ENCODE results near the gene ARHGAP29.

DNA sequence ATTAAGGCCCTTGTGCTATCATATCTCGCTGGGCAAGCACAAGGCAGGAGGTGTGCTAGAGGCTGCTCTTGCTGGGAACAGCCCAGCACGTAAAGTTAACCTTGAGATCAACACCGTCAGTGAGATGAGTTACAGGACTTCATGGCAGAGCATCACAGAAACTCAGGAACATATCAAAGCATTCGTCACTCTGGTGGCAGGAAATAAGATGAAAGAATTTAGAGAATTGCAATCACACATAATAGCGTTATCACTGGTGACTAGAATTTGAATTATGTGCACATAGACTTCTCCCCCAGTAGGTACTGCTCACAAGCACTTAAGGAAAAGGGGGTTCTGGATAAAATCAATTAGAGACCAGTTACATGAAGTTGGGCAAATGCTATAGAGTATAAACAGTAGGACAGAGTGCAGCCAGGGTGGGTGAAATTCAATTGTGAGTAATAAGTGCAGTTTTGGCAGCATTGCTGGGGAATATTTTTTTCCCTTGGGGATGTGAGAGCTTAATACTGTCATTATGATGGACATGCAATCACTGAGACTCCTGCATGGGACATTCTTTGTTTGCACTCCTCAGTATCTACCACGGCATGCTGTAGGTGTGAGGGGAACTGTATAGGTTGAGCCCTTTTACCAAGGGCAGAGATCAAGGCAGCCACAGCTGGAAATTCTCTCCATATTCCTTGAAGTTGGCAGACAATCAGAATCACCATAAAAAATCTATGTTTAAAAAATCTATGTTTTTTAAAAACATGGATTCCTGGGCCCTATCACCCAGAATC lies 44.2 kb upstream of the ARHGAP29 start:
- TF ChIP-seq, protein P1, sequence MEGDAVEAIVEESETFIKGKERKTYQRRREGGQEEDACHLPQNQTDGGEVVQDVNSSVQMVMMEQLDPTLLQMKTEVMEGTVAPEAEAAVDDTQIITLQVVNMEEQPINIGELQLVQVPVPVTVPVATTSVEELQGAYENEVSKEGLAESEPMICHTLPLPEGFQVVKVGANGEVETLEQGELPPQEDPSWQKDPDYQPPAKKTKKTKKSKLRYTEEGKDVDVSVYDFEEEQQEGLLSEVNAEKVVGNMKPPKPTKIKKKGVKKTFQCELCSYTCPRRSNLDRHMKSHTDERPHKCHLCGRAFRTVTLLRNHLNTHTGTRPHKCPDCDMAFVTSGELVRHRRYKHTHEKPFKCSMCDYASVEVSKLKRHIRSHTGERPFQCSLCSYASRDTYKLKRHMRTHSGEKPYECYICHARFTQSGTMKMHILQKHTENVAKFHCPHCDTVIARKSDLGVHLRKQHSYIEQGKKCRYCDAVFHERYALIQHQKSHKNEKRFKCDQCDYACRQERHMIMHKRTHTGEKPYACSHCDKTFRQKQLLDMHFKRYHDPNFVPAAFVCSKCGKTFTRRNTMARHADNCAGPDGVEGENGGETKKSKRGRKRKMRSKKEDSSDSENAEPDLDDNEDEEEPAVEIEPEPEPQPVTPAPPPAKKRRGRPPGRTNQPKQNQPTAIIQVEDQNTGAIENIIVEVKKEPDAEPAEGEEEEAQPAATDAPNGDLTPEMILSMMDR (conservative IDR thresholded peaks at IDR 0.05; ENCODE audit: low read length) = no peak
- no peak for TF ChIP-seq EZH2phosphoT487 (IDR thresholded peaks at IDR 0.05; ENCODE audit: borderline replicate concordance)

Measured in Loucy (cell line).